Neural progenitor cell (in vitro differentiated cells): Measurements from ENCODE around the gene EDNRB. TPM values are rescaled to one million over a fixed set of nuclear protein-coding genes. Genes with fewer than 3 reads are reported as not detected.

Source experiments
- DNase-seq: peaks from one replicate; pipeline ENCODE4 v3.0.0-alpha.2; 2016; ENCODE audit warnings: low spot score
- H2AFZ ChIP-seq: fragments of 200-600 bp; sonication (generic); replicated peaks from 2 replicates; pipeline ENCODE4 v1.6.1; 2016; ENCODE audit warnings: antibody characterized with exemption
- H3F3A ChIP-seq: fragments of 200-600 bp; sonication (generic); 2 replicates; pipeline ENCODE4 v1.6.1; 2016; ENCODE audit warnings: antibody characterized with exemption, low read depth
- H3K27ac ChIP-seq: fragments of 200-600 bp; sonication (generic); 2 replicates; pipeline ENCODE4 v1.5.1; 2016; ENCODE audit warnings: mild to moderate bottlenecking
- H3K27me3 ChIP-seq: fragments of 200-600 bp; sonication (generic); 2 replicates; pipeline ENCODE4 v1.6.1; 2016; ENCODE audit warnings: mild to moderate bottlenecking, moderate library complexity
- H3K36me3 ChIP-seq: fragments of 200-600 bp; sonication (generic); 2 replicates; pipeline ENCODE4 v1.5.1; 2016
- H3K4me1 ChIP-seq: fragments of 200-600 bp; sonication (generic); 2 replicates; pipeline ENCODE4 v1.6.1; 2016; ENCODE audit warnings: mixed run types
- H3K4me2 ChIP-seq: fragments of 200-600 bp; sonication (generic); 2 replicates; pipeline ENCODE4 v1.6.1; 2016
- H3K4me3 ChIP-seq: fragments of 200-600 bp; sonication (generic); 2 replicates; pipeline ENCODE4 v1.5.1; 2016
- H3K79me2 ChIP-seq: fragments of 200-600 bp; sonication (generic); 2 replicates; pipeline ENCODE4 v1.6.1; 2016; ENCODE audit warnings: low read depth
- H3K9ac ChIP-seq: fragments of 200-600 bp; sonication (generic); 2 replicates; pipeline ENCODE4 v1.6.1; 2016
- H3K9me3 ChIP-seq: fragments of 200-600 bp; sonication (generic); 2 replicates; pipeline ENCODE4 v1.5.1; 2016; ENCODE audit warnings: low read depth
- H4K20me1 ChIP-seq: fragments of 200-600 bp; sonication (generic); 2 replicates; pipeline ENCODE4 v1.6.1; 2016; ENCODE audit warnings: low read depth
- H3K27ac Mint-ChIP-seq: 3 replicates; pipeline ENCODE4 v1.8.0; 2021; ENCODE audit warnings: mixed read lengths
- H3K27me3 Mint-ChIP-seq: 2 replicates; pipeline ENCODE4 v1.8.0; 2022; ENCODE audit warnings: low read depth, mild to moderate bottlenecking, inconsistent platforms, moderate library complexity, mixed read lengths; ENCODE audit not compliant: insufficient read depth
- H3K36me3 Mint-ChIP-seq: 3 replicates; pipeline ENCODE4 v1.8.0; 2021; ENCODE audit warnings: mixed read lengths
- H3K4me1 Mint-ChIP-seq: 3 replicates; pipeline ENCODE4 v1.8.0; 2021; ENCODE audit warnings: mixed read lengths
- H3K4me3 Mint-ChIP-seq: 3 replicates; pipeline ENCODE4 v1.8.0; 2021; ENCODE audit warnings: mild to moderate bottlenecking, moderate library complexity, mixed read lengths
- H3K9me3 Mint-ChIP-seq: 3 replicates; pipeline ENCODE4 v1.8.0; 2020; ENCODE audit warnings: mixed read lengths
- CTCF ChIP-seq: fragments of 200-600 bp; sonication (generic); IDR thresholded peaks from 2 replicates; pipeline ENCODE4 v1.5.1; 2017; ENCODE audit warnings: antibody characterized with exemption, mild to moderate bottlenecking
- EZH2 ChIP-seq: fragments of 200-600 bp; sonication (generic); IDR thresholded peaks from 2 replicates; pipeline ENCODE4 v1.6.1; 2017; ENCODE audit warnings: antibody characterized with exemption, mild to moderate bottlenecking, moderate library complexity
- EZH2phosphoT487 ChIP-seq: fragments of 200-600 bp; sonication (generic); IDR thresholded peaks from 2 replicates; pipeline ENCODE4 v1.6.1; 2017; ENCODE audit warnings: antibody characterized with exemption
- total RNA-seq: library from RNA; depleted of rRNA; stranded (reverse); fragments of >200 nt; gene quantifications from 2 replicates; pipeline ENCODE4 v1.2.3, GENCODE V29; 2015; ENCODE audit warnings: low replicate concordance

The EDNRB gene
- total RNA-seq, 1 donor from 2014 or later = 2.2 TPM

- peaks cover 11% of the 10 kb centered on the region for H3F3A ChIP-seq
- no peak overlapping the region for H2AFZ ChIP-seq
- H3K36me3 Mint-ChIP-seq = peaks cover 14% of the 10 kb centered on the region
- H3K9ac ChIP-seq = no peak overlapping the region
- no peaks in the 10 kb centered on the region for H3K9me3 ChIP-seq
- no peak for TF ChIP-seq CTCF
- no peak for TF ChIP-seq EZH2
- no peak for TF ChIP-seq EZH2phosphoT487
- no peaks in the 10 kb centered on the region for H3K4me1 Mint-ChIP-seq
- peaks cover 34% of the 10 kb centered on the region for H3K9me3 Mint-ChIP-seq
- H3K36me3 ChIP-seq = no peaks in the 10 kb centered on the region
- no peaks in the 10 kb centered on the region for H3K27me3 ChIP-seq
- H3K4me3 ChIP-seq = no peak overlapping the region
- no peak overlapping the region for H3K4me2 ChIP-seq
- H3K4me1 ChIP-seq = peaks cover 5% of the 10 kb centered on the region
- no peaks in the 10 kb centered on the region for H3K27me3 Mint-ChIP-seq
- H3K79me2 ChIP-seq = no peaks in the 10 kb centered on the region
- H3K27ac ChIP-seq = no peak overlapping the region
- H3K4me3 Mint-ChIP-seq = no peak overlapping the region
- no peak for DNase-seq
- no peak overlapping the region for H3K27ac Mint-ChIP-seq
- H4K20me1 ChIP-seq = no peaks in the 10 kb centered on the region
Measured at GRCh38 chr13:77868717-77869116, 49.9 kb downstream of the EDNRB start.

GRCh38 chr13:77866971-77867370 is 51.7 kb downstream of the EDNRB start:
- Histone ChIP-seq H3K9ac (no peak overlapping the region), H2AFZ (no peak overlapping the region), H4K20me1 (no peaks in the 10 kb centered on the region), H3K4me3 (no peak overlapping the region), H3K36me3 (no peaks in the 10 kb centered on the region), H3K4me2 (no peak overlapping the region), H3F3A (peaks cover 11% of the 10 kb centered on the region), H3K9me3 (no peaks in the 10 kb centered on the region), H3K79me2 (no peaks in the 10 kb centered on the region), H3K4me1 (peaks cover 5% of the 10 kb centered on the region), H3K27ac (no peak overlapping the region), H3K27me3 (no peaks in the 10 kb centered on the region)
- Mint-ChIP-seq H3K4me3 (no peak overlapping the region), H3K4me1 (no peaks in the 10 kb centered on the region), H3K27me3 (no peaks in the 10 kb centered on the region), H3K36me3 (peaks cover 14% of the 10 kb centered on the region), H3K27ac (no peak overlapping the region), H3K9me3 (peaks cover 29% of the 10 kb centered on the region)
- TF ChIP-seq EZH2 (no peak), EZH2phosphoT487 (no peak), CTCF (no peak)
- no peak for DNase-seq

- no peaks in the 10 kb centered on the region for H3K27me3 ChIP-seq
- H3K4me1 Mint-ChIP-seq = no peaks in the 10 kb centered on the region
- TF ChIP-seq EZH2 = no peak
- no peak for TF ChIP-seq CTCF
- TF ChIP-seq EZH2phosphoT487 = no peak
- DNase-seq = no peak
- H3K4me3 ChIP-seq = no peak overlapping the region
- no peak overlapping the region for H3K27ac ChIP-seq
- H3K9me3 Mint-ChIP-seq = peaks cover 23% of the 10 kb centered on the region
- H3K4me3 Mint-ChIP-seq = no peak overlapping the region
- H4K20me1 ChIP-seq = no peaks in the 10 kb centered on the region
- H3K4me2 ChIP-seq = no peak overlapping the region
- peaks cover 11% of the 10 kb centered on the region for H3F3A ChIP-seq
- H3K36me3 Mint-ChIP-seq = peaks cover 14% of the 10 kb centered on the region
- H3K9me3 ChIP-seq = no peaks in the 10 kb centered on the region
- no peaks in the 10 kb centered on the region for H3K36me3 ChIP-seq
- H3K27ac Mint-ChIP-seq = no peak overlapping the region
- H3K79me2 ChIP-seq = no peaks in the 10 kb centered on the region
- H3K27me3 Mint-ChIP-seq = no peaks in the 10 kb centered on the region
- H2AFZ ChIP-seq = no peak overlapping the region
- H3K4me1 ChIP-seq = peaks cover 5% of the 10 kb centered on the region
- H3K9ac ChIP-seq = no peak overlapping the region
Measured at GRCh38 chr13:77865622-77866021, 53.0 kb downstream of the EDNRB start.
